SK-N-SH (cell line): ENCODE measurements around the gene EPB41L4B. TPM values are rescaled to one million over a fixed set of nuclear protein-coding genes. Genes with fewer than 3 reads are reported as not detected.

ENCODE experiments used
- CTCF ChIA-PET: fragments of 300-600, 350-600 bp; formaldehyde crosslinking; extraction: SDS; loops from one replicate; lab custom pipeline; 2021; lab: Yijun Ruan, JAX
- POLR2A ChIA-PET: fragments of 350-600 bp; sonication (Branson Sonifier 250); formaldehyde crosslinking; extraction: SDS; loops from one replicate; lab custom pipeline; 2020; ENCODE audit warnings: antibody characterized with exemption, inconsistent platforms; lab: Yijun Ruan, JAX
- DNase-seq: peaks from one replicate; pipeline ENCODE4 v3.0.0; 2012
- H2AFZ ChIP-seq: fragments of 200-600 bp; sonication (generic); 2 replicates; pipeline ENCODE4 v1.8.1; 2016; ENCODE audit warnings: antibody characterized with exemption, mild to moderate bottlenecking, low read depth
- H3F3A ChIP-seq: fragments of 200-600 bp; sonication (generic); replicated peaks from 2 replicates; pipeline ENCODE3; 2016; ENCODE audit warnings: antibody characterized with exemption, mild to moderate bottlenecking; ENCODE audit not compliant: insufficient read depth
- H3K27ac ChIP-seq, 2 experiments: fragments of 200-500 bp in 1 of 2; fragments of 200-600 bp in 1 of 2; sonication (Bioruptor generic) in 1 of 2; sonication (generic), shearing (Covaris generic) in 1 of 2; 2 replicates each; pipeline versions ENCODE4 v1.5.1 to v1.6.1; 2014 to 2016; ENCODE audit warnings: low read depth in 2 of 2, inconsistent platforms in 1 of 2, low read length in 1 of 2, mild to moderate bottlenecking in 1 of 2, mixed read lengths in 1 of 2
- H3K27me3 ChIP-seq: fragments of 200-600 bp; sonication (generic), shearing (Covaris generic); 2 replicates; pipeline ENCODE4 v1.6.1; 2016; ENCODE audit warnings: mixed run types; ENCODE audit not compliant: insufficient read depth
- H3K36me3 ChIP-seq, 2 experiments: fragments of 200-500 bp in 1 of 2; fragments of 200-600 bp in 1 of 2; sonication (Bioruptor generic) in 1 of 2; sonication (generic) in 1 of 2; replicated peaks in 1 of 2; 2 replicates each; pipeline versions ENCODE3 to v1.5.1; 2014 to 2016; ENCODE audit warnings: low read length in 1 of 2, mild to moderate bottlenecking in 1 of 2; ENCODE audit not compliant: insufficient read depth in 2 of 2, control insufficient read depth in 1 of 2
- H3K4me1 ChIP-seq, 2 experiments: fragments of 200-500 bp in 1 of 2; fragments of 200-600 bp in 1 of 2; sonication (Bioruptor generic) in 1 of 2; sonication (generic), shearing (Covaris generic) in 1 of 2; 2 replicates each; pipeline versions ENCODE4 v1.5.1 to v1.6.1; 2014 to 2016; ENCODE audit warnings: low read depth in 1 of 2, low read length in 1 of 2, mixed run types in 1 of 2; ENCODE audit not compliant: insufficient read depth in 2 of 2, control insufficient read depth in 1 of 2
- H3K4me2 ChIP-seq: fragments of 200-600 bp; sonication (generic), shearing (Covaris generic); 2 replicates; pipeline ENCODE4 v1.6.1; 2017; ENCODE audit warnings: mixed run types
- H3K4me3 ChIP-seq, 2 experiments: fragments of 200-500 bp in 1 of 2; fragments of 200-600 bp in 1 of 2; sonication (Bioruptor generic) in 1 of 2; sonication (generic), shearing (Covaris generic) in 1 of 2; 2 replicates each; pipeline versions ENCODE4 v1.5.1 to v1.8.1; 2014 to 2016; ENCODE audit warnings: low read depth in 2 of 2, inconsistent platforms in 1 of 2, low read length in 1 of 2, mild to moderate bottlenecking in 1 of 2, mixed read lengths in 1 of 2, moderate library complexity in 1 of 2
- H3K79me2 ChIP-seq: fragments of 200-600 bp; sonication (generic); 2 replicates; pipeline ENCODE4 v1.8.1; 2017; ENCODE audit warnings: mild to moderate bottlenecking; ENCODE audit not compliant: insufficient read depth
- H3K9ac ChIP-seq: fragments of 200-600 bp; sonication (generic); 2 replicates; pipeline ENCODE4 v1.6.1; 2017; ENCODE audit warnings: mixed run types
- H3K9me2 ChIP-seq: fragments of 200-600 bp; sonication (generic); 2 replicates; pipeline ENCODE4 v1.6.1; 2017; ENCODE audit warnings: mixed run types
- H3K9me3 ChIP-seq: fragments of 200-600 bp; sonication (generic); 2 replicates; pipeline ENCODE4 v1.6.1; 2017; ENCODE audit warnings: mixed run types, mild to moderate bottlenecking, moderate library complexity
- H4K20me1 ChIP-seq: fragments of 200-600 bp; sonication (generic); 2 replicates; pipeline ENCODE4 v1.6.1; 2017; ENCODE audit warnings: mild to moderate bottlenecking, mixed run types; ENCODE audit not compliant: insufficient read depth
- CHD2 ChIP-seq: fragments of 150-350 bp; IDR thresholded peaks from 2 replicates; pipeline ENCODE4 v1.6.1; 2018; ENCODE audit warnings: low read length; ENCODE audit not compliant: partially characterized antibody
- EZH2phosphoT487 ChIP-seq: fragments of 200-600 bp; sonication (generic); IDR thresholded peaks from 2 replicates; pipeline ENCODE4 v1.6.1; 2017; ENCODE audit warnings: low read depth, mixed run types, mild to moderate bottlenecking, antibody characterized with exemption, moderate library complexity, borderline replicate concordance
- FOSL2 ChIP-seq: IDR thresholded peaks from 2 replicates; pipeline ENCODE4 v1.4.0; 2012; ENCODE audit warnings: low read depth, mild to moderate bottlenecking, moderate library complexity, borderline replicate concordance
- FOXM1 ChIP-seq: IDR thresholded peaks from 2 replicates; pipeline ENCODE4 v1.4.0; 2012; ENCODE audit warnings: low read depth, mild to moderate bottlenecking
- JUND ChIP-seq: IDR thresholded peaks from 2 replicates; pipeline ENCODE4 v1.4.0; 2012
- MEF2A ChIP-seq: IDR thresholded peaks from 2 replicates; pipeline ENCODE4 v1.4.0; 2012; ENCODE audit warnings: low read depth, borderline replicate concordance
- MXI1 ChIP-seq: IDR thresholded peaks from 2 replicates; pipeline ENCODE4 v1.6.1; 2012; ENCODE audit warnings: mild to moderate bottlenecking, low read depth, low read length, improper control_type of control experiment
- NFIC ChIP-seq: IDR thresholded peaks from 2 replicates; pipeline ENCODE4 v1.4.0; 2012; ENCODE audit warnings: borderline replicate concordance
- NRF1 ChIP-seq: IDR thresholded peaks from 2 replicates; pipeline ENCODE4 v1.6.1; 2012; ENCODE audit warnings: low read depth, mild to moderate bottlenecking, low read length
- POLR2AphosphoS5 ChIP-seq: IDR thresholded peaks from 2 replicates; pipeline ENCODE4 v1.6.1; 2012; ENCODE audit warnings: low read depth, low read length
- RAD21 ChIP-seq: IDR thresholded peaks from 2 replicates; pipeline ENCODE4 v1.6.1; 2012; ENCODE audit warnings: mild to moderate bottlenecking, low read length
- RCOR1 ChIP-seq: fragments of 150-350 bp; IDR thresholded peaks from 2 replicates; pipeline ENCODE4 v1.6.1; 2017; ENCODE audit warnings: antibody characterized with exemption, low read length
- SIN3A ChIP-seq: IDR thresholded peaks from 2 replicates; pipeline ENCODE4 v1.6.1; 2012; ENCODE audit warnings: low read depth, mild to moderate bottlenecking, low read length, moderate library complexity, borderline replicate concordance
- TEAD4 ChIP-seq: IDR thresholded peaks from 2 replicates; pipeline ENCODE4 v1.4.0; 2012; ENCODE audit warnings: mild to moderate bottlenecking, borderline replicate concordance; ENCODE audit not compliant: insufficient read depth
- WGBS: methylation state at CpG from one replicate; pipeline ENCODE4 v1.1.6; 2017; ENCODE audit warnings: low lambda C conversion rate; 5-methylcytosine and 5-hydroxymethylcytosine counted together
- polyA plus RNA-seq, 3 experiments: library from polyadenylated mRNA; depleted of rRNA; stranded (reverse); fragments of >200 nt; gene quantifications; 2 replicates each; pipeline ENCODE4 v1.2.3, GENCODE V29; 2012
- TF ChIP-seq, protein P1 (sequence below): fragments of 200-600 bp; sonication (generic); IDR thresholded peaks from 2 replicates; pipeline ENCODE4 v1.6.1; 2017; ENCODE audit warnings: antibody characterized with exemption, mild to moderate bottlenecking, moderate library complexity
- TF ChIP-seq, protein P2 (sequence below): fragments of 150-350 bp; IDR thresholded peaks from 2 replicates; pipeline ENCODE4 v1.6.1; 2016; ENCODE audit warnings: mild to moderate bottlenecking, low read depth, low read length
- TF ChIP-seq, protein P3 (sequence below): IDR thresholded peaks from 2 replicates; pipeline ENCODE4; 2012
- TF ChIP-seq, protein P4 (sequence below): IDR thresholded peaks from 2 replicates; pipeline ENCODE4 v1.4.0; 2012; ENCODE audit warnings: low read depth, borderline replicate concordance

Gene EPB41L4B
- polyA plus RNA-seq, 1 of the 3 experiments (the other 2 are of a cell fraction): 0.59 TPM

DNA sequence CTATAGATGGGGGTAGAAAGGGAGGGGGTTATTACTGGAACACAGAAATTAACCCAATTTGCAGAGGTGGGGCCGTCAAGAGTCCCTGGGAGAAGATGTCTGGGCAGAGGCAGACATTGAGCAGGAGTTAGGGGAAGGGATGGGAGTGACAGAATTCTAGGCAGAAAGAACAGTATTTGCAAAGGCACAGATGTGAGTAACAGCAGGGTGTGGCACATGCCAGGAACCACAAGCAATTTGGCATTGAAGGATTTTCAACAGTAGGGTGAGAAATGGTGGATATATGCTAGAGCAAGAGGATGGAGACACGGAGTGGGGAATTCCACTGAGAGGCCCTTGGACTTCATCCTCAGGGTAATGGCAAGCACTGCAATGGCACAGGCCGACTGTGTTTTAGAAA lies 82.2 kb downstream of the EPB41L4B start:
- TF ChIP-seq, protein P1, sequence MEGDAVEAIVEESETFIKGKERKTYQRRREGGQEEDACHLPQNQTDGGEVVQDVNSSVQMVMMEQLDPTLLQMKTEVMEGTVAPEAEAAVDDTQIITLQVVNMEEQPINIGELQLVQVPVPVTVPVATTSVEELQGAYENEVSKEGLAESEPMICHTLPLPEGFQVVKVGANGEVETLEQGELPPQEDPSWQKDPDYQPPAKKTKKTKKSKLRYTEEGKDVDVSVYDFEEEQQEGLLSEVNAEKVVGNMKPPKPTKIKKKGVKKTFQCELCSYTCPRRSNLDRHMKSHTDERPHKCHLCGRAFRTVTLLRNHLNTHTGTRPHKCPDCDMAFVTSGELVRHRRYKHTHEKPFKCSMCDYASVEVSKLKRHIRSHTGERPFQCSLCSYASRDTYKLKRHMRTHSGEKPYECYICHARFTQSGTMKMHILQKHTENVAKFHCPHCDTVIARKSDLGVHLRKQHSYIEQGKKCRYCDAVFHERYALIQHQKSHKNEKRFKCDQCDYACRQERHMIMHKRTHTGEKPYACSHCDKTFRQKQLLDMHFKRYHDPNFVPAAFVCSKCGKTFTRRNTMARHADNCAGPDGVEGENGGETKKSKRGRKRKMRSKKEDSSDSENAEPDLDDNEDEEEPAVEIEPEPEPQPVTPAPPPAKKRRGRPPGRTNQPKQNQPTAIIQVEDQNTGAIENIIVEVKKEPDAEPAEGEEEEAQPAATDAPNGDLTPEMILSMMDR: no peak
- TF ChIP-seq, protein P2, sequence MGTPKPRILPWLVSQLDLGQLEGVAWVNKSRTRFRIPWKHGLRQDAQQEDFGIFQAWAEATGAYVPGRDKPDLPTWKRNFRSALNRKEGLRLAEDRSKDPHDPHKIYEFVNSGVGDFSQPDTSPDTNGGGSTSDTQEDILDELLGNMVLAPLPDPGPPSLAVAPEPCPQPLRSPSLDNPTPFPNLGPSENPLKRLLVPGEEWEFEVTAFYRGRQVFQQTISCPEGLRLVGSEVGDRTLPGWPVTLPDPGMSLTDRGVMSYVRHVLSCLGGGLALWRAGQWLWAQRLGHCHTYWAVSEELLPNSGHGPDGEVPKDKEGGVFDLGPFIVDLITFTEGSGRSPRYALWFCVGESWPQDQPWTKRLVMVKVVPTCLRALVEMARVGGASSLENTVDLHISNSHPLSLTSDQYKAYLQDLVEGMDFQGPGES: no peak
- TF ChIP-seq RCOR1 (no peak), TEAD4 (no peak), CHD2 (no peak), FOXM1 (no peak), FOSL2 (no peak), MEF2A (no peak), EZH2phosphoT487 (no peak), POLR2AphosphoS5 (no peak), SIN3A (no peak), MXI1 (no peak), NRF1 (no peak), RAD21 (no peak), NFIC (no peak), JUND (no peak)
- TF ChIP-seq, protein P3, sequence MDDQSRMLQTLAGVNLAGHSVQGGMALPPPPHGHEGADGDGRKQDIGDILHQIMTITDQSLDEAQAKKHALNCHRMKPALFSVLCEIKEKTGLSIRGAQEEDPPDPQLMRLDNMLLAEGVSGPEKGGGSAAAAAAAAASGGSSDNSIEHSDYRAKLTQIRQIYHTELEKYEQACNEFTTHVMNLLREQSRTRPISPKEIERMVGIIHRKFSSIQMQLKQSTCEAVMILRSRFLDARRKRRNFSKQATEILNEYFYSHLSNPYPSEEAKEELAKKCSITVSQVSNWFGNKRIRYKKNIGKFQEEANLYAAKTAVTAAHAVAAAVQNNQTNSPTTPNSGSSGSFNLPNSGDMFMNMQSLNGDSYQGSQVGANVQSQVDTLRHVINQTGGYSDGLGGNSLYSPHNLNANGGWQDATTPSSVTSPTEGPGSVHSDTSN: no peak
- TF ChIP-seq, protein P4, sequence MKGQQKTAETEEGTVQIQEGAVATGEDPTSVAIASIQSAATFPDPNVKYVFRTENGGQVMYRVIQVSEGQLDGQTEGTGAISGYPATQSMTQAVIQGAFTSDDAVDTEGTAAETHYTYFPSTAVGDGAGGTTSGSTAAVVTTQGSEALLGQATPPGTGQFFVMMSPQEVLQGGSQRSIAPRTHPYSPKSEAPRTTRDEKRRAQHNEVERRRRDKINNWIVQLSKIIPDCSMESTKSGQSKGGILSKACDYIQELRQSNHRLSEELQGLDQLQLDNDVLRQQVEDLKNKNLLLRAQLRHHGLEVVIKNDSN: no peak
- DNase-seq: no peak
- Histone ChIP-seq H3K4me3 (no peak overlapping the region), H3K9ac (no peak overlapping the region), H2AFZ (no peak overlapping the region), H3K79me2 (no peaks in the 10 kb centered on the region), H3K9me3 (no peaks in the 10 kb centered on the region), H3K36me3 (no peaks in the 10 kb centered on the region), H3K27ac (no peak overlapping the region), H3K27me3 (no peaks in the 10 kb centered on the region), H4K20me1 (no peaks in the 10 kb centered on the region), H3F3A (no peaks in the 10 kb centered on the region), H3K9me2 (no peaks in the 10 kb centered on the region), H3K4me1 (peaks cover 0 to 4% of the 10 kb centered on the region in 2 experiments; a peak in 1 of 4 replicates), H3K4me2 (no peak overlapping the region)
- POLR2A ChIA-PET: no interaction called here
- 44% methylated on average over 3 of the region's 3 CpGs for WGBS
- CTCF ChIA-PET: interaction anchor here (0.6 to 1.5 kb wide), 2 partner anchors 54 to 55 kb away, joined by 3 read pairs; no protein-coding TSS in a partner anchor
